AG09309 (cell line): Measurements from ENCODE around the gene TSC22D1.

Experiments used
- DNase-seq: peaks from one replicate; pipeline ENCODE4 v3.0.0-alpha.2; 2010; ENCODE audit warnings: low read depth
- H3K4me3 ChIP-seq: 2 replicates; pipeline ENCODE4 v1.5.1; 2011; ENCODE audit warnings: mild to moderate bottlenecking, low read depth, low read length, moderate library complexity; ENCODE audit not compliant: control insufficient read depth
- TF ChIP-seq, protein P1 (sequence below): IDR thresholded peaks from 2 replicates; pipeline ENCODE4 v1.5.1; 2011; ENCODE audit warnings: mild to moderate bottlenecking, low read depth, low read length, inconsistent platforms; ENCODE audit not compliant: insufficient read depth, control insufficient read depth; ENCODE audit errors: missing control alignments

The TSC22D1 gene

DNA sequence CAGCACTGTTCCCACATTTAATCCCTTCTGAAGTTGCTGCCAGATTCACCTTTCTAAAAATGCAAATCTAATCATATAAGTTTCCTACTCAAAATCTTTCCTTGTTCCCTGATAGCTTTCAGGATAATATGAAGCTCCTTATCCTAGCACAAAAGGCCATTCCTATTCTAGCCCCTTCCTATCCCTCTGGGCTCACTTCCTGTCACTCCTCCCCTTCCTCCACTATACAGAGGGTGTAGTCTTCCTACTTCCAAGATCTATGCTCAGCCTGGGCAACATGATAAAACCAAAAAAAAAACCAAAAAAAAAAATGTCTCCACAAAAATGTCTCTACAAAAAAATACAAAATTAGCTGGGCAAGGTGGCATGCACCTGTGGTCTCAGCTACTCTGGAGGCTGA is 78.3 kb downstream of the TSC22D1 start:
- TF ChIP-seq, protein P1, sequence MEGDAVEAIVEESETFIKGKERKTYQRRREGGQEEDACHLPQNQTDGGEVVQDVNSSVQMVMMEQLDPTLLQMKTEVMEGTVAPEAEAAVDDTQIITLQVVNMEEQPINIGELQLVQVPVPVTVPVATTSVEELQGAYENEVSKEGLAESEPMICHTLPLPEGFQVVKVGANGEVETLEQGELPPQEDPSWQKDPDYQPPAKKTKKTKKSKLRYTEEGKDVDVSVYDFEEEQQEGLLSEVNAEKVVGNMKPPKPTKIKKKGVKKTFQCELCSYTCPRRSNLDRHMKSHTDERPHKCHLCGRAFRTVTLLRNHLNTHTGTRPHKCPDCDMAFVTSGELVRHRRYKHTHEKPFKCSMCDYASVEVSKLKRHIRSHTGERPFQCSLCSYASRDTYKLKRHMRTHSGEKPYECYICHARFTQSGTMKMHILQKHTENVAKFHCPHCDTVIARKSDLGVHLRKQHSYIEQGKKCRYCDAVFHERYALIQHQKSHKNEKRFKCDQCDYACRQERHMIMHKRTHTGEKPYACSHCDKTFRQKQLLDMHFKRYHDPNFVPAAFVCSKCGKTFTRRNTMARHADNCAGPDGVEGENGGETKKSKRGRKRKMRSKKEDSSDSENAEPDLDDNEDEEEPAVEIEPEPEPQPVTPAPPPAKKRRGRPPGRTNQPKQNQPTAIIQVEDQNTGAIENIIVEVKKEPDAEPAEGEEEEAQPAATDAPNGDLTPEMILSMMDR: no peak
- no peak overlapping the region for H3K4me3 ChIP-seq
- no peak for DNase-seq

DNA sequence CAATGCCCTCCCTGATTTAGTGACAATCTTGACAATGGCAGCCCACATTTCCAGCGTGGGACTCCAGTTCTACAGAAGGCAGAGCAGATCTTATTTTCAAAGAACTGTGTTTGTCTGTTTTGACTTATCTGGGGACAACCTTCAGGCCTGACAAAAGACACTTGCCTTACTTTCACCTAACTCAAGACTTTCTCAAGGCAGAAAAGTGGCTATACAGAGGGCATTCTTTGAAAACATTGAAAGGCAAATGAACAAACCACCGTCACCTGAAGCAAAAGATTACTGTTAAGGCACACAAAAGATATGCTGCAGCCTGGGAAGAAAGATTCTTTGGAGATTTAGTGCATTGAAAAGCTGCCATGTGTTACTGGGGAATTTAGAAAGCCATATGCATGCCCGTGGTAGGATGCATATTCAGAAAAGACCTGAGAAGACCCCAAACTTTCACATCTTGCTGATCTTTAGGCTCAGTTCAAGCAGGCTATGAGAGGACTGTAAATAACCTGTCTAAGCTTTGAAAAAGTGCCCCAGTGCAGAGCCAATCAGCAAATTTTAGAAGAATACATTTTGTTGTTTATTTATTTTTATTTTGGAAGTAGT is 82.8 kb downstream of the TSC22D1 start:
- TF ChIP-seq, protein P1: no peak
- no peak for DNase-seq
- H3K4me3 ChIP-seq: no peak overlapping the region

DNA sequence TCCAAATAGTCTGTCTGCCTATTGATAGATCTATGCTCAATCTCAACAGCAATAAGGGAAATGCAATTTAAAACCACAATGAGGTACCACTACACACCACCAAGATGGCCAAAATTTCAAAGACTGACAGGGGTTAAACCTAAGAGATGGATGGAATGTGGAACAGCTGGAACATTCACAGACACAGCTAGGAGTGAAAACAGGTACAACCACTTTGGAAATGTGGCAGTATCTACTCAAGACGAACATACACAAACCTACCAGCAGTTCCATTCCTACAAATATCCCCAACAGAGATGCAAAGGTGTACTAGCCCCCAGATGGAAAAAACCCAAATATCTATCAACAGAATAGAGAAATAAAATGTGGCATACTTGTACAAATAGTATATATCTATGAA is 86.4 kb downstream of the TSC22D1 start:
- DNase-seq: no peak
- no peak overlapping the region for H3K4me3 ChIP-seq
- TF ChIP-seq, protein P1: no peak

GRCh38 chr13:44487989-44488388 is 88.1 kb downstream of the TSC22D1 start:
- no peak overlapping the region for H3K4me3 ChIP-seq
- DNase-seq: no peak
- TF ChIP-seq, protein P1: no peak

- no peak for DNase-seq
- no peak overlapping the region for H3K4me3 ChIP-seq
- TF ChIP-seq, protein P1: no peak
Measured at GRCh38 chr13:44484562-44485138, 91.5 kb downstream of the TSC22D1 start.

DNA sequence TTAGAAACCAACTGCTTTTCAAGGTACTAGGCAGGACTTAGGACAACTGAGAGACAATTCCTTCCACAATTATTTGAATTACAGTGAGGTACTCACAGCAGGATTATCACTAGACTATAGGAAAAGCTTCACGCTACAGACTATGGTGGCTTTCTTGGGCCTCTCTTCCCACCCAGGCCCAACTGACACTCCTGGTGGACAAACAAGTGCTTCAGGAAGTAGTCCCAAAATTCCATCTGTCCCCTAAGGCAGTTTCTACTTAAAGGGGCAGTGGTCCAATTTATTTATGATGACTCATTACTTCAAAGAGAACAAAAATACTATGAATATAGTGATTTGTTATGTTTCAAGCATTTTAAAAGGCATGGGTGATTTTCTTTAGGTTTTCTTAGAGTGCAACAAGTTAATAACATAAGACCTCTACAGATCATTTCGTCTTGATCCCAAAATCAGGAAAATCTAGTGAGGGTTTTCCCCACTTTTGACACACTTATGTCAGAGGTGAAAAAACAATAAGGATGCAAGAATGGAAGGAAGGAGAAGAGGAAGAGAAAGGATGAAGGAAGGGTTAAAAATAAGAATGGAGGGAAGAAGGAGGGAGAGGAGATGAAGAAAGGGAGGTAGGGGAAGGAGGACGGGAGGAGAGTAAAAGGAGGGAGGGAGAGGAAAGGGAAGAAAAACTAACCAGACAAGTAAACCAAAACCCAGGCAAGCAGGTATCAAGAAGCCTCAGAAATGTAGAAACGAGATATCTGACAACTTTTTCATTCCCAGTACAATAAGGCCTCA is 101.8 kb downstream of the TSC22D1 start:
- TF ChIP-seq, protein P1: no peak
- no peak overlapping the region for H3K4me3 ChIP-seq
- no peak for DNase-seq
